Measurements from ENCODE around the gene PRTFDC1. TPM values are rescaled to one million over a fixed set of nuclear protein-coding genes. Genes with fewer than 3 reads are reported as not detected.

PRTFDC1 gene
- total and polyA plus RNA-seq, 2 of the 8 experiments (the other 6 are each of a cell fraction or from before 2014, with no cell fraction given), result 5.9 to 6.6 TPM

- CTCF ChIA-PET (ENCODE audit: partially characterized antibody), result interaction anchor here (0.8 kb wide), 1 partner anchor 13 kb away, joined by 3 read pairs; no protein-coding TSS in a partner anchor
- Histone ChIP-seq H3K9ac (replicated peaks in 1 of 4; ENCODE audit: extremely low read depth in 1 of 4, low read depth in 3 of 4, low read length in 3 of 4) (no peak overlapping the region), H3K27ac (ENCODE audit: low read depth, low read length) (no peak overlapping the region)
Measured at GRCh38 chr10:24958091-24958720, 5.8 kb upstream of the PRTFDC1 start.

More at GRCh38 chr10:24958091-24958720, 5.8 kb upstream of the PRTFDC1 start:
- H3K14ac ChIP-seq (ENCODE audit: insufficient read length), result no peak overlapping the region
- no peak overlapping the region for H2BK5ac ChIP-seq (ENCODE audit: low read depth, low read length)
- DNase-seq (ENCODE audit: low read depth in 1 of 2, low spot score in 2 of 2), result no peak
- TF ChIP-seq SRF (IDR thresholded peaks at IDR 0.05; ENCODE audit: low read depth, low read length), result no peak
- TF ChIP-seq SAP30 (IDR thresholded peaks at IDR 0.05; ENCODE audit: insufficient read depth, insufficient replicate concordance, low read length), result no peak
- no peak for TF ChIP-seq POLR2A (IDR thresholded peaks at IDR 0.05; ENCODE audit: control extremely low read depth in 1 of 2, low read depth in 2 of 2, low read length in 2 of 2)
- TF ChIP-seq, protein P1, sequence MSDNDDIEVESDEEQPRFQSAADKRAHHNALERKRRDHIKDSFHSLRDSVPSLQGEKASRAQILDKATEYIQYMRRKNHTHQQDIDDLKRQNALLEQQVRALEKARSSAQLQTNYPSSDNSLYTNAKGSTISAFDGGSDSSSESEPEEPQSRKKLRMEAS (IDR thresholded peaks at IDR 0.05), result no peak
- TF ChIP-seq NRF1 (IDR thresholded peaks at IDR 0.05; ENCODE audit: low read depth, low read length), result no peak
- TF ChIP-seq YY1 (IDR thresholded peaks at IDR 0.05; ENCODE audit: low read depth, low read length), result no peak
- no peak for TF ChIP-seq POU5F1 (IDR thresholded peaks at IDR 0.05; ENCODE audit: low read depth, low read length)
- no peak for TF ChIP-seq TAF7 (optimal IDR thresholded peaks at IDR 0.05; ENCODE audit: borderline replicate concordance, low read depth, low read length)
- no peak for TF ChIP-seq TCF12 (IDR thresholded peaks at IDR 0.05; ENCODE audit: low read depth, low read length)
- H3K23me2 ChIP-seq (ENCODE audit: low read depth, low read length), result no peaks in the 10 kb centered on the region; the same call in 1 of the 2 replicates
- H4K20me1 ChIP-seq (replicated peaks in 1 of 2; ENCODE audit: control insufficient read depth in 1 of 2, insufficient read depth in 2 of 2, low read length in 2 of 2), result no peaks in the 10 kb centered on the region
- H3K4me3 ChIP-seq (ENCODE audit: extremely low read depth in 1 of 4, insufficient read depth in 2 of 4, low read depth in 3 of 4, low read length in 4 of 4), result no peak overlapping the region
- no peak overlapping the region for H4K8ac ChIP-seq (ENCODE audit: extremely low read depth, insufficient read depth, low read length)
- no peak overlapping the region for H2BK120ac ChIP-seq (replicated peaks; ENCODE audit: low read depth, low read length)
- no peaks in the 10 kb centered on the region for H3K27me3 ChIP-seq (replicated peaks in 1 of 4; ENCODE audit: control insufficient read depth in 3 of 4, extremely low read depth in 1 of 4, insufficient read depth in 3 of 4, low read length in 3 of 4)
- no peak overlapping the region for H2AK5ac ChIP-seq (ENCODE audit: low read depth, low read length)
- no peak overlapping the region for H3K56ac ChIP-seq (replicated peaks; ENCODE audit: insufficient read length, low read depth, low read length)
- H3K4me1 ChIP-seq (replicated peaks in 1 of 4; ENCODE audit: control insufficient read depth in 3 of 4, insufficient read depth in 4 of 4, low read length in 3 of 4), result peaks cover 5 to 10% (median 8%) of the 10 kb centered on the region in 4 experiments; a peak in 5 of 7 replicates
- no peak overlapping the region for H3K23ac ChIP-seq (ENCODE audit: insufficient read length)
- H4K5ac ChIP-seq (ENCODE audit: insufficient read length, low read depth, low read length), result no peak overlapping the region
- no peaks in the 10 kb centered on the region for H3K79me2 ChIP-seq (ENCODE audit: control insufficient read depth in 1 of 2, insufficient read depth in 2 of 2, low read length in 2 of 2)
- no peaks in the 10 kb centered on the region for H3K36me3 ChIP-seq (ENCODE audit: control insufficient read depth in 2 of 4, insufficient read depth in 4 of 4, low read length in 3 of 4)
- H4K91ac ChIP-seq (replicated peaks; ENCODE audit: insufficient read length, low read length), result no peak overlapping the region
- no peak overlapping the region for H3K4me2 ChIP-seq (ENCODE audit: insufficient read depth in 1 of 2, low read depth in 2 of 2, low read length in 2 of 2)
- H2BK12ac ChIP-seq (ENCODE audit: low read depth, low read length), result no peak overlapping the region
- no peak overlapping the region for H2AFZ ChIP-seq (ENCODE audit: low read length)
- H2BK15ac ChIP-seq (ENCODE audit: low read length), result no peak overlapping the region
- no peak overlapping the region for H2BK20ac ChIP-seq (ENCODE audit: low read length)
- POLR2A ChIA-PET (ENCODE audit: partially characterized antibody), result no interaction called here
- no peak overlapping the region for H3K4ac ChIP-seq (replicated peaks; ENCODE audit: insufficient read length, low read depth, low read length)
- H3K9me3 ChIP-seq (ENCODE audit: insufficient read depth in 2 of 2, low read depth in 1 of 2, low read length in 1 of 2), result no peaks in the 10 kb centered on the region
- no peaks in the 10 kb centered on the region; the same call in 1 of the 2 replicates for H3K79me1 ChIP-seq (ENCODE audit: low read depth, low read length)
- WGBS, 2 experiments (ENCODE audit: extremely low coverage in 1 of 2, insufficient coverage in 1 of 2, insufficient read length in 1 of 2, insufficient replicate concordance in 2 of 2, low coverage in 1 of 2, low lambda C conversion rate in 2 of 2, missing lambda C conversion rate in 1 of 2), result 86% methylated on average over 4 of the region's 4 CpGs; no CpG with 5 or more reads in 1 of the 2 experiments
- no peak for FAIRE-seq
- H3K18ac ChIP-seq (ENCODE audit: extremely low read depth, low read length), result no peak overlapping the region

Measured in H1 (cell line).